Left ventricle myocardium superior (tissue), 1 donor: ENCODE measurements around the gene PGAM1. TPM values are rescaled to one million over a fixed set of nuclear protein-coding genes. Genes with fewer than 3 reads are reported as not detected.
A peak's percentile ranks its signal among the peaks of the same experiment; 100 is the strongest.
"Not testable (repeated sequence)": the region's sequence is repeated elsewhere in the genome, so short reads cannot be mapped to it uniquely, and the experiment has no call there.

Experiments used
- ATAC-seq: fragments of 200-7000 bp; cut with Tn5 transposase; one replicate; pipeline ENCODE4 v1.9.1; 2020; ENCODE audit warnings: mild to moderate bottlenecking, moderate library complexity
- DNase-seq: peaks from one replicate; pipeline ENCODE4 v3.0.0-alpha.2; 2020
- intact Hi-C: fragments of 100-400 bp; cut with micrococcal nuclease; formaldehyde crosslinking; loops from one replicate; pipeline ENCODE4 v1.11.0; 2022
- total RNA-seq: library from RNA; stranded (reverse); fragmentation: NEBNext Ultra II Directional; extraction: Animal tissue kit (Norgen Biotek cat#: 25700); gene quantifications from one replicate; pipeline ENCODE4 v1.2.1, GENCODE V29; 2021
- donor health status: DM: no; HTN: yes; CAD: no; lungs with severe emphysema.

PGAM1 gene
- total RNA-seq, 1 donor from 2014 or later, result 234 TPM

DNA sequence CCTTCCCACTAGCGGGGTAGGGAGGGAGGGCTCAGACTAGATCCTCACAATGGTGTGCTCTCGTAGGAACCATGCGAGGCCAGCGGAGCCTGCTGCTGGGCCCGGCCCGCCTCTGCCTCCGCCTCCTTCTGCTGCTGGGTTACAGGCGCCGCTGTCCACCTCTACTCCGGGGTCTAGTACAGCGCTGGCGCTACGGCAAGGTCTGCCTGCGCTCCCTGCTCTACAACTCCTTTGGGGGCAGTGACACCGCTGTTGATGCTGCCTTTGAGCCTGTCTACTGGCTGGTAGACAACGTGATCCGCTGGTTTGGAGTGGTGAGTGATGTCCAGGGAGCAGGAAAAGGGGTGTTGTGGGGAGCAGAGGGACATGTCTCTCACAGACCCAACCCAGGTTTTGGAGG lies 25.6 kb downstream of the PGAM1 start:
- ATAC-seq (no peak), DNase-seq (no peak)
- intact Hi-C loops, result no loop called here

DNA sequence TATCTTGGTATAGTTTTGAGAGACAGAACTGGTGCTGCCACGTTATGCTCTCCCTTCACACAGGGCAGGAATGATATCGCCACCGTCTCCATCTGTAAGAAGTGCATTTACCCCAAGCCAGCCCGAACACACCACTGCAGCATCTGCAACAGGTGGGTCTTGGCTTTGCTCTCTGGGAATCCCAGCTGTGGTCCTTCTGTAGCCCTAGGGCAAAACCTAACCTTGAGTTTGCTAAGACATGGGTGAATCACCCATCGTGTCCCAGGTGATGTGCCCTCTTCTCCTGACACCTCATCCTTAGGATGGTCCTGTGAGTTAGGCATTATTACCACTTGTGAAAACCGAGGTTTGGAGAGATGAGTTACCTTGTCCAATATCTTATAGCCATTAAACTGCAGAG lies 26.4 kb downstream of the PGAM1 start:
- DNase-seq, result no peak
- no peak for ATAC-seq
- intact Hi-C loops, result no loop called here

DNA sequence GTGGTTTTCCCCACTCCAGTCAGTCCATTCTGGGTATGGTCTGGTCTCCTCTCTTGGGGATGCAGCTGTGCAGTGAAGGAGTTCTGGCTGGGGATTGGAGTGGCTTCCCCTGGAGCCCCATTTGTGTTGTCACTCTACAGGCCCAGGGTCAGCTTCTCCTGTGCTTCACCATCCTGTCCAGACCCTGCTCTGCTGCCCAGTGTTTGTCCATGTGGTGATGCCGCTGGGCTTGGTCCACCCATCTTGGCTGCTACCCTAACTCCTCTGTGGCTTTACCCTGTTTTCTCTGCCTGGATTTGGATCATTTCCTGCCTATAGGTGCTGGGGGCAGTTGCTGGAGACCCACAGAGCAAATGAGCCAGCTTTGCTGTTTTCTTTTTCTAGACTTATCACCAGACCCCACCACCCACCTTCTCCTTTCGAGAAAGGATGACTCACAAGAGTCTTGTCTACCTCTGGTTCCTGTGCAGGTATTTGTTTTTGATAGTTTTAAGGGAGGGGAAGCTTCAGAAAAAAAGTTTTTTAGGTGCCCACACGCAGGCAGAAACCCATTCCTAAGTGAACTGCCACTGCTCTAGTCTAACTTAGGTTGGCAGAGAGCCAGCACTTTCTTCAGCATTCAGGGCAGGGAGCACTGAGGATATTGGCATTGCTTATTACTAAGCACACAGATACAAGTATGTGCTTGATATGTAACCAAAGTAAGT lies 28.5 kb downstream of the PGAM1 start:
- ATAC-seq (peak; percentile 51), DNase-seq (no peak)

DNA sequence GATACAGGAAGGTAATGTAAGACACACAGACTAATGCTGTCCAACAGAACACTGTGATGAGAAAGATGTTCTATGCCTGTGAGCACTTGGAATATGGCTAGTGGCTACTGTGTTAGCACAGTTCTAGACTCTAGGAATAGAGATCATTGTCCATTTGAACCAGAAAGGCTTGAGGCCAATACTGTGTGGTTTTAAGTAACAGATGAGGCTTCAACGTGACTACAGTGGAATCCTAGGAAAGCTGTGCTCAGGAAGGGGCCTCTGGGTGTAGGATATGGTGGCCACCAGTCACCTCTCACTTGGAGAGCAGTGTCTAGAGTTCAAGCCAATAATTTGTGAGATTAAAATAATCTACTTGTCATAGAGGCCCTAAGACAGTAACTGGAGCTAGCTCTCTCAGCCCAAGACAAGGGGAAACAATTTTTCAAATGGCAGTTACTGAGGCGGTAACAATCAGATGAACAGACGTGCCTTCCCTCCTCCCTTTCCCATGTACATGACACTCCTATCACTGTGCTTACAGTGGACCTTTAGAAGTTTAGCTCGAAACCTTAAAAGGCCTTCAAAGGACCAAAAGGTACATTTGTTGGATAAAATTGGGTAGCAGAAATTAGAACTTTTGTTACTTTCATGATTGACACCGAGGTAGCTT lies 30.2 kb downstream of the PGAM1 start:
- DNase-seq, result no peak
- intact Hi-C loops, result no loop called here
- no peak for ATAC-seq

More for the DNA sequence above, 28.5 kb downstream of the PGAM1 start:
- intact Hi-C loops, result no loop called here

DNA sequence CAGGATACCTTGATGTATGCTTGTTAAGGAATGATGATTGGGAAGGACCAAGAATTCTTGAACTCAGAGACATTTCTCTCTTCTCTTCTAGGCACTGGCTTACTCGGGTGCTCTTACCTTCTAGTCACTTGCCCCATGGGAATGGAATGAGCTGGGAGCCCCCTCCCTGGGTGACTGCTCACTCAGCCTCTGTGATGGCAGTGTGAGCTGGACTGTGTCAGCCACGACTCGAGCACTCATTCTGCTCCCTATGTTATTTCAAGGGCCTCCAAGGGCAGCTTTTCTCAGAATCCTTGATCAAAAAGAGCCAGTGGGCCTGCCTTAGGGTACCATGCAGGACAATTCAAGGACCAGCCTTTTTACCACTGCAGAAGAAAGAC lies 30.7 kb downstream of the PGAM1 start:
- ATAC-seq (no peak), DNase-seq (no peak)
- intact Hi-C loops, result no loop called here

DNA sequence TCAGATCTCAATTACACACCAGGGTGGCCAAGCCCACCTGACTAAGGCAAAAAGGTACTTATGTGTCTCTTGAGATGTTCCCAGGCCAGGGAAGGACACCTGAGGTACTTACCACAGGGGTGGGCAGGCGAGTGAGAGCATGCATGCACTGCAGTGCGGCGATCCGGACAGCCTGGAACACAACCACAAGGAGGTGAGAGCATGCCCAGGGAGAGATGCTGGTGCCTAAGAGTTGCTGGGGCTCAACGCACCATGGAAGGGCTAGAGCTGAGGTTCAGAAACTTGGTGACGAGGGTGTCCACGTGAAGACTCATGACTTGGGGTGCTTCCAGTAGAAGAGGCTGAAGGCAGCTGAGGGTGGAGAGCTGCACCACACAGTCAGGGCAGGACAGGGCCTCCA lies 33.1 kb downstream of the PGAM1 start:
- DNase-seq, result no peak
- no peak for ATAC-seq
- intact Hi-C loops, result no loop called here

DNA sequence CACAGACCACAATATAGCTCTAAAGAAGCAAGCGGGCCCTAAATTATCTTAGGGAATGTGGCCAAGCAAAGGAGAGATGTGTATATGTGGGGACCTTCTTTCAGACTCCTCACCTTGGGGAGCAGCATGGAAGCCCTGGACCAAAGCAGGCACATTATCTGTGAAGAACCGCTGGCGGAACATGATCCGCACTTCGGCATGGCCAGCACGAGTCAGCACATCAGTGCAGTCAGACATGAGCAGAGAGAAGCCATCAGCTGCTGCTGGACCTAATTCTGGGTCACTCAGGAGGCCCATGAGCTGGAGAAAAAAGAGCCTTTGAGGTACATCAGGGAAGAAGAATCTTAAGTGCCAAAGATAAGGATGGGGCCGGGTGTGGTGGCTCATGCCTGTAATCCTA lies 33.9 kb downstream of the PGAM1 start:
- intact Hi-C loops, result loop anchor here (5.0 kb wide), 1 partner anchor 92 kb away; no protein-coding TSS in a partner anchor
- DNase-seq (no peak), ATAC-seq (no peak)

DNA sequence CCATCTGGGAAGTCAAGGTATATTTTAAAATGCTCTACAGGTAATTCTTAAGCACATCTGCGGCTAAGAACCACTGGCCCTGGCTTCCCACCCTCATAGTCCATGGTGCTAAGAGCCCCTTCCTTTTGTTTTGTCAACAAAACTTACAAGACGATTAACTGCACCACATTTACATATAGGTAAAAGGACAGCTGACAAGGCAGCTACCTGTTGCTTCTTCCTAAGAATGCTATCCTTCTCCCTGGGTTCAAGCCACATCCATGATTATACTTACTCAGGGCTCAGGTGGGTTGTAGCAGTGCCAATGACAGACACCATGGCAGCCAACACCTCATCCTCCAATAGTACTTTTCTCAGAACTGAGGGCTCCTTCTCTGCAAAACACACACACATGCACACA lies 36.3 kb downstream of the PGAM1 start:
- no peak for DNase-seq
- intact Hi-C loops, result loop anchor here (5.0 kb wide), 1 partner anchor 90 kb away; no protein-coding TSS in a partner anchor
- no peak for ATAC-seq

DNA sequence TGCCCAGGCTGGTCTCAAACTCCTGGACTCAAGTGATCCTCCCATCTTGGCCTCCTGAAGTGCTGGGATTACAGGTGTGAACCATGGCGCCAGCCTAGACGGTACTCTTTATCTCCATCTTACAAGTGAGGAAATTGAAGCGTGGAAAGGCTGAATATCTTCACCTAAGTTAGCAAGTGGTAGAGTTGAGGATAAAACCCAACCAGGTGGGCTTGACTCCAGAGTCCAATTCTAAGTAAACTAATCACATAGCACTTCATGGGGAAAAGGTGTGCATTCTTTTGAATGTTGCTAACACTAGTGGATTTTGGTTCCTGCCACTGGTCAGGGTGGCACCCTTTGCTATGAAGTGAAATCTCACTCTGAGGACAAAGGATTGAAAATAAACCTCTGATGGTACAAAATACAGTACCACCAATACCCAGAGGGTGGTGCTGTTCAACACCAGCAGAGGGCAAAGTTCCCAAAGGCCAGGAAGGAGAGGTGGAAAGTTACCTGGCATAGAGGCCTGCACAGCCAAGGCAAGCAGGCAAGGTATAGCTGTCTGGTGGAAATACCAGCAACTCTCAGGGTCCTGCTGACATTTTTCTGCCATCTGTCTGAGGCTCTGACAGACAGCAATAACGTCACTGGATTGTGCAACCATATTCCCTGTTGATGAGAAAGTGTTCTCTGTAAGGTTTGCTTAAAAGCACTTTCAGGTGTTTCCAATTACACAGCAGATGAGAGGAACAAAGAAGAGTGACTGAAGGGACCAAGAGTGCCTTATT lies 37.6 kb downstream of the PGAM1 start:
- DNase-seq, result no peak
- intact Hi-C loops, result loop anchor here (5.0 kb wide), 1 partner anchor 89 kb away; no protein-coding TSS in a partner anchor
- peak; percentile 70 for ATAC-seq

DNA sequence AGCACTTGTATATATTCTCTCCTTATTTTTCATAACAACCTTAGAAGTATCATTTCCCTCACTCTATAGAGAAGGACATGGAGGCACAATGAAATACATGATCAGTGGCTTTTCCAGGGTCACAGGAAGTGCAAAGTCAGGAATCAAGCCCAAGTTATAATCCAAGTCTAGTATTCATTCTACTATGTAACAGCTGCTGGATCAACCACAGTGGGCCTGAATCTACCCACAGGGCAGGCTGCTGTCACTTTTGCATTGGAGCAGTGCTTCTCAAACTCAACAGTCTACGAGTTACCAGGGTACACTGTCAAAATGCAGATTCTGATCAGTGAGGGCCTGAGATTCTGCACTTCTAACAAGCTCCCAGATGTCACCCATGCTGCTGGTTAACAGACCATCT lies 38.2 kb downstream of the PGAM1 start:
- ATAC-seq (peak; percentile 6), DNase-seq (no peak)
- intact Hi-C loops, result loop anchor here (5.0 kb wide), 1 partner anchor 88 kb away; no protein-coding TSS in a partner anchor

DNA sequence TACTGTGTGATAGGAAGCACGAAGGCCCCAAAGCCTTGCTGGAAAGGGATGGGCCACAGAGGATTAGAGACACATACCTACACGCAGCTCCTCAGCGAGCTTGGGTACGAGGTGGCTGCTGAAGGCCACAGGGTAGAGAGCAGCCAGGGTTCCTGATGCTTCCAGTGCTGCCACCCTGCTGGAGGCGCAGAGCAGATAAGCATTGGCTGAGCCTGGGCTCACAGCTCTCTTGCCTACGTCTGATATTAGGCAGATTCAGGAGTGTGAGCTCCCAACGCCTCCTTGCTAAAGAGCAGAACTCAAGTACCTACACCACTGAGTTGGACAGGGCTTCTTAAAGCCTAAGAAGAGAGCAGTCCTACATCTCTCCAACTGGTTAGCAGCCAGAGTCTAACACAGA lies 40.0 kb downstream of the PGAM1 start:
- ATAC-seq, result no peak
- intact Hi-C loops, result no loop called here
- DNase-seq, result no peak

DNA sequence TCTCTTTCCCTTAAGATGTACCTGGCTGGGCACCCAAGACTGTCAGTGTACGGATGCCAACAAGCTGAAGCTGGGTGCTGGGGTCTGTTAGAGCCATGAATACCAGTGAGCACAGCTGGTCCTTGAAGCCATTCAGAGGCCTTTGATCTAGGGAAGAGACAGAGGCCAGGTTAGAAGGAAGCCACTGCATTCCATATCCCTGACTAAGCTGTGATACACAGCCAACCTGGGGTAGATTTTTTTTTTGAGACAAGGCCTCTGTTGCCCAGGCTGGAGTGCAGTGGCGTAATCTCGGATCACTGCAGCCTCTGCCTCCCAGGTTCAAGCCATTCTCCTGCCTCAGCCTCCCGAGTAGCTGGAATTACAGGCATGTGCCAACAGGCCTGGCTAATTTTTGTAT lies 40.8 kb downstream of the PGAM1 start:
- DNase-seq (no peak), ATAC-seq (no peak)
- intact Hi-C loops, result no loop called here

DNA sequence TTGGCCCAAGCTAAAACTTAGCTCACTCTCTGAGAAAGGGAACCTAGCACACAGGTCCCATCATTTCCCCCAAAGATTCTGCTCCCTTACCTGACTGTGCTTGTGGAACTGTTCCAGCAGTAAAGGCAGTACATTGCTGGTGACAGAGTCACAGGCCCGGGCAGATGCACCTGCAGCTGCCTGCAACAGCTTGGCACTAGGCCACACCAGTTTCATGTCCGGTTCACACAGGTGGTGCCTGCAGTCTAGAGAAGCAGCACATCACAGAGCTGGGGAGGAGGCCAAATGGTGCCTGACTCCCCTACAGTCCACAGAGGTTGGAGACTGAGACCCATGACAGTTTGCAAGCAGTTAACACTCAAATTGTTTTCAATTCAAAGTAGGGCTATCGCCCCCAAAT lies 42.2 kb downstream of the PGAM1 start:
- intact Hi-C loops, result no loop called here

DNA sequence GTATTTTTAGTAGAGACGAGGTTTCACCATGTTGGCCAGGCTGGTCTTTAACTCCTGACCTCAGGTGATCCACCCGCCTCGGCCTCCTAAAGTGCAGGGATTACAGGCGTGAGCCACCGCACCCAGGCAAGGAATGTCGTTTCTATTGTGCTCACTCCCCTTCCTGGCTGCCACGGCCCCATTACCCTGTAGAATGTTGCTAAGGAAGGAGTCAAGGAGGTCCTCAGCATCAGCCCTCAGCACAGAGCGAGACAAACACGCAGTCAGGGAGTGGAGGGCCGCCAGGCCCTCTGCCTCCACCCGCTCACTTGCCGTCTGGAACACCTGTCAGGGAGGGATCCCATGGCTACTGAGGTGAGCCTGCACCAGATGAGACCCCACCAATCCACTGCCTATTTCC lies 42.8 kb downstream of the PGAM1 start:
- ATAC-seq, intact Hi-C loops: not testable (repeated sequence)

More for the DNA sequence above, 42.2 kb downstream of the PGAM1 start:
- no peak for ATAC-seq
- no peak for DNase-seq

DNA sequence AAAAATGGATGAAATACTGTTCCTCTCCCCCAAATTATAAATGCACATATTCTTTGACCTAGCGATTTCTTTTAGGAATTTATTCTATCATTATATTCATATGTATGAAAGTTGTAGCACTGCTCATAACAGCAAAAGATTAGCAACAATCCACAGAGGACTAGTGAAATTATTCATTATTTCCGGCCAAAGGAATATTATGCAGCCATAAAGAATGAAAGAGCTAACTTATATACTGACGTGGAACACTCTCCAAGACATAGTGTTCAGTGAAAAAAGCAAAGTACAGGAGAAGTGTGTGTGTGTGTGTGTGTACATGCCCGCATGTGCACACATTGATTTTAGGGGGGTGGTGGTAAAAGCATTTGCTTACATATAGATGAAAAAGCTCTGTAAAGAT lies 48.9 kb downstream of the PGAM1 start:
- DNase-seq (no peak), ATAC-seq (no peak)
- intact Hi-C loops, result no loop called here

More for the DNA sequence above, 42.8 kb downstream of the PGAM1 start:
- DNase-seq, result not testable (repeated sequence)

DNA sequence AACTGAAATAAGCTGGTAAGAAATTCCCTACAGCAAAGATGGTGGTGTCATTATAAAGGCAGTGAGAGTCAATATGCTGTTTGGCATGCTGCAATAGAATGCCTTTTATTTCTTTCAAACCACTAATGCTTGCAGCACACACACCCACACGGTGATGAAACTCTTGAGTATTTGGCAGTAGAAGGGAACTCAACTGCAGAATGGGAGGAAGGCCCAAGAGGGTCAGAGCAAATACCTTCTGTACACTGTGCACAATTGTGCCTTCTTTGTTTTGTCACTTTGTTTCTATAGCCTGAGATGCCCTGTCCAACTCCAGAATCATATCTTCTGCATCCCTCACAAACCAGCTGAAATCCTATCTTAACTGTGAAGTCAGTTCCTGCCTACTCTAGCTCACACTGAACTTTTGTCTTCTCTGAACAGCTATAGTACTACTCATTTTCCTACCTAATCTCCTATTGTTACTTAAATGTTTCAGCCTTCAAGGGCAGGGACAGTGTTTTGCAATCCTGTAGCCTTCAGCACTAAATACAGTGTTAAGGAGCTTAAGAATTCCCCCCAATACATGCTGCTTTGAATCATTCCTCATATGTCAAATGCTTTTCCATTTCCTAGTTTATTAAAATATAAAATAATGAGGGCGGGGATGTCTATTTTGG lies 50.1 kb downstream of the PGAM1 start:
- intact Hi-C loops, result no loop called here
- ATAC-seq (peak; percentile 74), DNase-seq (no peak)

DNA sequence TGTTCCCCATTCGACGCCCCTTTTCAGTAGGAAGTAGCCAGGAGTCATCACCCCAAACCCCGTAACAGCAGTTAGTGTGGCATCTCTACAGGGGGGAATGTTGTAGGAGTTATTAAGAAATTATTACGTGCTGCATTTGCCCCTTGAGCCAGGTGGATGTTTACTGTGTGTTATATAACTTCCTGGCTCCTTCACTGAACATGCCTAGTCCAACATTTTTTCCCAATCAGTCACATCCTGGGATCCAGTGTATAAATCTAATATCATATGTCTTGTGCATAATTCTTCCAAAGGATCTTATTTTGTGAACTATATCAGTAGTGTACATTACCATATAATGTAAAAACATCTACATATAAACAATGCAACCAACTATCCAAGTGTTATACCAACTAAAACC lies 53.4 kb downstream of the PGAM1 start:
- intact Hi-C loops, DNase-seq: not testable (repeated sequence)

DNA sequence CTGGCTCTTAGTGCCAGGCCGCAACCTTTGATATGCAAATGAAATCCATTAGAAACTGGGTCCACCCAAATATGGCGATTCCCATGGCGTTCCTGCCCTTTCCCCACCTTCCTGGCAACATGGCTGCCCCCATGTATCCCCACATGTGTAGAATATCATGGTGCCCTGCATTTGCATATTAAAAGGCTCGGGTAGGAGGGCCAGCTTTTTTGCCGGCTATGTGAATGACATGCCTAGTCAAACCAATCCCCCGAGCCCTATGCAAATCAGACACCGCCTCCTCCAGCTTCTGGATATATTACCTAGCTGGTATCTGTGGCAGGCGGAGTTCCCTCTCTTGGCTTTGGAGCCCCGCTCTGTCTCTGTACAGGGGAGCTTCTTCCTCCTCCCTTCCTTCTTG lies 53.9 kb downstream of the PGAM1 start:
- no peak for DNase-seq
- intact Hi-C loops, result no loop called here
- ATAC-seq, result no peak

More for the DNA sequence above, 53.4 kb downstream of the PGAM1 start:
- ATAC-seq, result not testable (repeated sequence)

DNA sequence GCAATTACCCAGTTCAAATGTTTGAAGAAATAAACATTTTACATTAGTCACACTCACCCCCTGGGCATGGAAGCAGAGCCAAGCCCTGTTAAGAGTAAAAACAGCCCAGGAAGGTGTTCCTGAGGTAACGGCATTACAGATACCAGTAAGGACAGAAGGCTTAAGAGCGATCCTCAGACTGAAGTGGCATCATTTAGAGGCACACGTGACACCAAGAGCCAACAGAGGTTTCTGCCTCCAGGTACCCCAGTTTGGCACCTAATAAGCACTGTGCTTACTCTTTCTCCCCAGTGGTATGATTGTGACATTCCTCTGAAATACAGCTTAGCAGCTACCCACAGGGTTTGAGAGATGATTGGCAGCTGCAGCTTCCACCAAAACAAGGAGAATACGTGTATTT lies 55.1 kb downstream of the PGAM1 start:
- intact Hi-C loops, result no loop called here
- no peak for ATAC-seq

DNA sequence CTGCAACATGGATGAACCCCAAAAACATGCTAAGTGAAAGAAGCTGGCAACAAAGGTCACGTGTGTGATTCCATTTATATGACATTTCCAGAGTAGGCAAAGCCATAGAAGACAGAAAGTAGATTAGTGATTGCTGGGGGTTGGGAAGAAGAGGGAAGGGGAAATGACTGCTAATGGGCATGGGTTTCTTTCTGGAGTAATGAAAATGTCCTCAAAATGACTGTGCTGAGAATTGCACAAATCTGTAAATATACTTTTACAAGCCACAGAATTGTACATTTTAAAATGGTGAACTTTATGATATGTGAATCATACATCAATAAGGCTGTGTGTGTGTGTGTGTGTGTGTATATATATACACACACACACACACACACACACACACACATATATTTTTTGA lies 56.4 kb downstream of the PGAM1 start:
- no peak for ATAC-seq
- no peak for DNase-seq
- intact Hi-C loops, result no loop called here

More for the DNA sequence above, 55.1 kb downstream of the PGAM1 start:
- DNase-seq, result no peak
